SU-DHL-6 (cell line): ENCODE measurements around the gene TMEM131.

Experiments
- EZH2phosphoT487 ChIP-seq: fragments of 200-600 bp; sonication (generic), shearing (Covaris generic); conservative IDR thresholded peaks from 2 replicates; pipeline ENCODE4 v1.6.1; 2018; ENCODE audit warnings: mild to moderate bottlenecking, antibody characterized with exemption, low read length, moderate library complexity, mixed read lengths
- TF ChIP-seq, protein P1 (sequence below): fragments of 200-600 bp; sonication (generic); IDR thresholded peaks from one replicate; pipeline ENCODE4 v1.5.1; 2017; ENCODE audit warnings: antibody characterized with exemption, mild to moderate bottlenecking, low read length, moderate library complexity; ENCODE audit not compliant: insufficient read depth, poor library complexity, severe bottlenecking

DNA sequence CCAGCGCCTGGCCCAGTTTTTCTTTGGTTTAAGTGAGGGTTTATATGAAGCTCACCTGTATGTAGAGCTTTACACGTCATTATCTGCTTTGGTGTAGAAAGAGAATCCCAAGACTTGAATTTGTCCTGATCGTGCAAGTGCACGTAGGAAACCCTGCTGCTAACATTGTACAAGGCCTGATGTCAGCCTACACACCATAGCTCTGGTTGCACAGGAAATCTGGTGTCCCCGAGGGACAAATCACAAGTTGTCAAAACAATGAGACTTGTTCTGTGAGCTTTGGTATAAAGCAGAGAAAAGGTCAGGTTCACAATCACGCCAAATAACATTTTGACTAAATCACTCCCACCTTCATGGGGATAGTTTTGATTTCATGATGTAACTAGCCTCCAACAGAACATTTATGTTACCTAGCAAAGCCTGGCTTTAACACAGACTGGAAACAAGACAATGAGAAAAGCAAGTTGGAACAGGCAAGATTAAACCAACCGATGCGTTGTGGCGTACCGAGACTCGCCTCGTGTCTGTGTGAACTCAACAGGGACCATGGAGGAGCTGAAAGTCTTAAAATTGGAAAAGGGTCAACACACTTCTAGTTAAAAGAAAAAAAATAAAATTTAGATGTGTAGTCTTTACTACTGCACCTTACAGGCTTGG is 240.9 kb downstream of the TMEM131 start:
- TF ChIP-seq, protein P1, sequence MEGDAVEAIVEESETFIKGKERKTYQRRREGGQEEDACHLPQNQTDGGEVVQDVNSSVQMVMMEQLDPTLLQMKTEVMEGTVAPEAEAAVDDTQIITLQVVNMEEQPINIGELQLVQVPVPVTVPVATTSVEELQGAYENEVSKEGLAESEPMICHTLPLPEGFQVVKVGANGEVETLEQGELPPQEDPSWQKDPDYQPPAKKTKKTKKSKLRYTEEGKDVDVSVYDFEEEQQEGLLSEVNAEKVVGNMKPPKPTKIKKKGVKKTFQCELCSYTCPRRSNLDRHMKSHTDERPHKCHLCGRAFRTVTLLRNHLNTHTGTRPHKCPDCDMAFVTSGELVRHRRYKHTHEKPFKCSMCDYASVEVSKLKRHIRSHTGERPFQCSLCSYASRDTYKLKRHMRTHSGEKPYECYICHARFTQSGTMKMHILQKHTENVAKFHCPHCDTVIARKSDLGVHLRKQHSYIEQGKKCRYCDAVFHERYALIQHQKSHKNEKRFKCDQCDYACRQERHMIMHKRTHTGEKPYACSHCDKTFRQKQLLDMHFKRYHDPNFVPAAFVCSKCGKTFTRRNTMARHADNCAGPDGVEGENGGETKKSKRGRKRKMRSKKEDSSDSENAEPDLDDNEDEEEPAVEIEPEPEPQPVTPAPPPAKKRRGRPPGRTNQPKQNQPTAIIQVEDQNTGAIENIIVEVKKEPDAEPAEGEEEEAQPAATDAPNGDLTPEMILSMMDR = no peak
- no peak for TF ChIP-seq EZH2phosphoT487
